ENCODE results near the gene TMEM165. TPM values are rescaled to one million over a fixed set of nuclear protein-coding genes. Genes with fewer than 3 reads are reported as not detected.

TMEM165 gene
- total and polyA plus RNA-seq, 8 donors = 82.4 to 201 (median 101) TPM

DNA sequence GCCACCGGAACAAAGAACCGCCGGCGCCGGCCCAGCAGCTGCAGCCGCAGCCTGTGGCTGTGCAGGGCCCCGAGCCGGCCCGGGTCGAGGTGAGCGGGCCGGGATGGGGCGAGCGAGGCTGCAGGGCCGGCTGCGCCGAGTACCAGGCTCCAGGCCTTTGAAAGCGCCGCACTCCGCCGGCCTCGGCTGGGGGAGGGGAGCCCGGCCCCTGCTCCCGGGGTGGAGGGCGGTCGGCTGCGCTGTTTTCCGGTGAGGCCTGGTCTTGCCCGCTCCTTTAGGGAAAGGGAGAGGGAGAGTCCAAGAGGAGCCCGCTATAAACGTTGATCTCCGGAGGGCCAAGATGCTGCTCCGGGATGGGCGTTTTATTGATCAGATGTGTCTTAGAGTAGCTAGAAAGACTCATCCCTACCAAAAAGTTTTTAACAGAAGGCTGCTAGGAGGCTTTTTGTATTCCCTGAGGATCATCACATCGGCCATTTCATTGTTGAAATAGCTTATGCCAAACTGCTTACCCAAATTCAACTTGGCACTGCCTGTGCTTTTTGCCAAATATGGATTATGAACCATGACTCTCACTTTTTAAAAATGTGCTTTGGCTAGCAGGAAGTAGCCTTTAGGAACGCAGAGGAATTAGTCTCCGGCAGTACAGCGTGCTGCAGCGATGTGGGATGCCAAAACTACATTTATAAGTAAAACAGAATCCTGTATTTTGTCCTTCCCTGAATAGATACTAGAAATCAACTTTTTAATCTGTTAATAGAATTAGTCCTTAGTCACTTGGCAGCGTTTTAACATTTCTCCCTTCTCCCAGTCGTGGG is 760 bp downstream of the TMEM165 start:
- TF ChIP-seq, protein P1, sequence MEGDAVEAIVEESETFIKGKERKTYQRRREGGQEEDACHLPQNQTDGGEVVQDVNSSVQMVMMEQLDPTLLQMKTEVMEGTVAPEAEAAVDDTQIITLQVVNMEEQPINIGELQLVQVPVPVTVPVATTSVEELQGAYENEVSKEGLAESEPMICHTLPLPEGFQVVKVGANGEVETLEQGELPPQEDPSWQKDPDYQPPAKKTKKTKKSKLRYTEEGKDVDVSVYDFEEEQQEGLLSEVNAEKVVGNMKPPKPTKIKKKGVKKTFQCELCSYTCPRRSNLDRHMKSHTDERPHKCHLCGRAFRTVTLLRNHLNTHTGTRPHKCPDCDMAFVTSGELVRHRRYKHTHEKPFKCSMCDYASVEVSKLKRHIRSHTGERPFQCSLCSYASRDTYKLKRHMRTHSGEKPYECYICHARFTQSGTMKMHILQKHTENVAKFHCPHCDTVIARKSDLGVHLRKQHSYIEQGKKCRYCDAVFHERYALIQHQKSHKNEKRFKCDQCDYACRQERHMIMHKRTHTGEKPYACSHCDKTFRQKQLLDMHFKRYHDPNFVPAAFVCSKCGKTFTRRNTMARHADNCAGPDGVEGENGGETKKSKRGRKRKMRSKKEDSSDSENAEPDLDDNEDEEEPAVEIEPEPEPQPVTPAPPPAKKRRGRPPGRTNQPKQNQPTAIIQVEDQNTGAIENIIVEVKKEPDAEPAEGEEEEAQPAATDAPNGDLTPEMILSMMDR (IDR thresholded peaks at IDR 0.05) = no peak
- Histone ChIP-seq H3K27ac (peak overlapping the region; percentile 98 to 99), H3K27me3 (no peaks in the 10 kb centered on the region), H3K4me3 (peak overlapping the region; percentile 88 to 93), H3K36me3 (peaks cover 0 to 25% of the 10 kb centered on the region in 2 donors), H3K9me3 (no peaks in the 10 kb centered on the region), H3K4me1 (peaks cover 12 to 43% of the 10 kb centered on the region in 2 donors)
- ATAC-seq (peak; percentile 56), DNase-seq (peak; percentile 59 to 88 (median 67))
- intact Hi-C loops (cut with DNase I) = no loop called here

DNA sequence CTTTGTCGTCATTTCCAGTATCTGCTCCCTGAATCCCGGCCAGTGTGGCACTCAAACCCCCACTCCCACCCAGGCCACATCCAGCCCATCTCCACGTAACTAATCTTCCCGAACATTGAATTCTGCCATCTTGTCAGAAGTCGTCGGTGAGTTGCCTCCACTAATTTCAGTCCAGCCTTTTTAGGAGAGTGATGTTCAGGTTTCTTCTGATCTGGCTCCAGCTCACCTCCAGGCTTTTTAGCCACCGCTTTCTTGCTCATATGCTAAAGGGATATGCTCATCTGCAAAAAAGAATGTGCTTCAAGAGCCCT is 1.3 kb downstream of the TMEM165 start:
- Histone ChIP-seq H3K4me1 (peaks cover 12 to 47% of the 10 kb centered on the region in 2 donors), H3K4me3 (peak overlapping the region; percentile 88 to 93), H3K36me3 (peaks cover 0 to 29% of the 10 kb centered on the region in 2 donors), H3K27ac (peak overlapping the region; percentile 98 to 99), H3K9me3 (no peaks in the 10 kb centered on the region), H3K27me3 (no peaks in the 10 kb centered on the region)
- DNase-seq (peak in 1 of 4 donors; percentile 48), ATAC-seq (no peak)
- TF ChIP-seq, protein P1 (IDR thresholded peaks at IDR 0.05) = no peak
- intact Hi-C loops (cut with DNase I) = no loop called here

DNA sequence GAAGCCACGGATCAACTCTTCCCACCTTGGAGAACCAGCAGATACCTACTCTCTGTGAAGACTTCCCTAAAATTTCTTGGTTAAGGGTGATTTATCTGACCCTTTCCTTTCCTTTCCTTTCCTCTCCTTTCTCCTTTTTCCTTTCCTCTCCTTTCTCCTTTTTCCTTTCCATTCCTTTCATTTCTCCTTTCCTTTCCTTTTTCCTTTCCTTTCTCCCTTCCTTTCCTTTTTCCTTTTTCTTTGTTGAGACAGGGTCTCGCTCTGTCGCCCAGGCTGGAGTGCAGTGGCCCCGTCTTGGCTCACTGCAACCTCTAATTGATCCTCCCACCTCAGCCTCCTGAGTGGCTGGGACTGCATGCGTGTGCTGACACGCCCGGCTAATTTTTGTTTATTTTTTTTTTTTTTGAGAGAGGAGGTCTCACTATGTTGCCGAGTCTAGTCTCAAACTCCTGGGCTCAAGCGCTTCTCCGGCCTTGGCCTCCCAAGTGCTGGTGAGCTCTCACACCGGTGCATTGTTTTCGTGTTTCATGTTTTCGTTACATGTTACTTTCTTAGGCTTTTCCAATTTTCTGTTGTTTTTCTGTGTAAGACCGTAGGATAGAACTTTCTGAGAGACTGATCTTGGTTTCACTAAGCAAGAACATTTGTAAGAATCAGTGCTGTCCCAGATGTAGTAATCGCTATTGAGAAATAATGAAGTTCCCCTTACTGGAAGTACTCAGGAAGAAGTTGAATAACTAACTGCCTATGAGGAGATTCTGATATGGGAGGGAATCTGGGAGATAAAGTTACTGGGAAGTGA is 2.0 kb downstream of the TMEM165 start:
- ATAC-seq (peak; percentile 16), DNase-seq (peak in 1 of 4 donors; percentile 58)
- H3K27me3 ChIP-seq = no peaks in the 10 kb centered on the region

DNA sequence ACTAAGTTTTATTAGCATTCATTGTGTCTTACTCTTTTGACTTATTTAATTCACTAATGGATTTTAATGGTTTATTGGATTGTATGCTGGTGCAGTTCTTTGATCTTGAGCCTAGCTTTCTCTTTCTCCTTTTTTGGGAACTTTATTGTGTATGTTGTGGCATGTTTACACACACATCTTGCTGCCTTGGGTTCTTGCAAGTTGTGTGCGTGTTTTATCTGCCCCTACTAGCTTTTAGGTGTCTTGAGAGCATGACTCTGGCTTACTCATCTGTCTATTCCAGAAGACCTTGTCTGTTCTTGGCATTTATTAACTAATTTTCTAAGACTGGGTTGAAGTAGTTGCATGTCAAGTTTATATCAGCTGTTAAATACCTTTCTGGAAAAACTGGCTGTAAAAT is 2.7 kb downstream of the TMEM165 start:
- no peaks in the 10 kb centered on the region for H3K27me3 ChIP-seq
- intact Hi-C loops (cut with DNase I) = no loop called here
- H3K9me3 ChIP-seq = no peaks in the 10 kb centered on the region
- H3K4me3 ChIP-seq = peak overlapping the region; percentile 88 to 93
- H3K36me3 ChIP-seq = peaks cover 0 to 33% of the 10 kb centered on the region in 2 donors
- no peak for DNase-seq
- H3K27ac ChIP-seq = peak overlapping the region; percentile 98 to 99
- ATAC-seq = no peak
- H3K4me1 ChIP-seq = peaks cover 12 to 47% of the 10 kb centered on the region in 2 donors
- TF ChIP-seq, protein P1 (IDR thresholded peaks at IDR 0.05) = no peak

More for the DNA sequence above, 2.0 kb downstream of the TMEM165 start:
- H3K9me3 ChIP-seq = no peaks in the 10 kb centered on the region
- H3K36me3 ChIP-seq = peaks cover 0 to 29% of the 10 kb centered on the region in 2 donors
- peak overlapping the region; percentile 98 to 99 for H3K27ac ChIP-seq
- intact Hi-C loops (cut with DNase I) = no loop called here
- TF ChIP-seq, protein P1 (IDR thresholded peaks at IDR 0.05) = no peak
- H3K4me3 ChIP-seq = peak overlapping the region; percentile 88 to 93
- H3K4me1 ChIP-seq = peaks cover 12 to 47% of the 10 kb centered on the region in 2 donors

DNA sequence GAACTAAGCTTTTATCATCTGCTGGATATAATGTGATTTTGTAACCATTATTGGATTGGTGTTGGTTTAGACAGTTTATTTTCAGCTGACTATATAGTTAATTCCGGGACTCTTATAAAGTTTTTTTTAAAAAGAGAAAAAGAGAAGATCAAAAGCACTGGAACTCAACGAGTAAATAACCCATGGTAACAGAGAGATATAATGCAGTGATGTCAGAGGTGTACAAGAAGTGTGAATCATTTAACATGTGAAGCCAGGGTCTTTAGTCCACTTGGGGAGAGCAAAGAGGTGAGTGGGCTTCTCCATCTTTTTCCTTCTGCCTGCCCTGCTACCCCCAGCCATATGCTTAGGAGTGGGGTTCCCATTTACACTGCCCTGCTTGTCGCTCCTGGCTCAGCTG is 3.2 kb downstream of the TMEM165 start:
- Histone ChIP-seq H3K27me3 (no peaks in the 10 kb centered on the region), H3K4me1 (peaks cover 12 to 51% of the 10 kb centered on the region in 2 donors), H3K4me3 (peak overlapping the region; percentile 88 to 93), H3K27ac (peak overlapping the region; percentile 37 to 98), H3K9me3 (no peaks in the 10 kb centered on the region), H3K36me3 (peaks cover 0 to 38% of the 10 kb centered on the region in 2 donors)
- no peak for ATAC-seq
- no peak for DNase-seq
- intact Hi-C loops (cut with DNase I) = no loop called here
- TF ChIP-seq, protein P1 (IDR thresholded peaks at IDR 0.05) = no peak

Measured in left lung (tissue), 10 donors.